HEK293 (cell line): Measurements from ENCODE around the gene TBC1D8.

Source experiments
- CTCF ChIA-PET: fragments of 350-600 bp; formaldehyde crosslinking; extraction: SDS; loops from one replicate; lab custom pipeline; 2021; ENCODE audit warnings: antibody characterized with exemption; lab: Yijun Ruan, JAX
- POLR2A ChIA-PET: fragments of 300-600 bp; formaldehyde crosslinking; extraction: SDS; loops from one replicate; lab custom pipeline; 2020; ENCODE audit warnings: antibody characterized with exemption, inconsistent platforms; lab: Yijun Ruan, JAX
- H3K27ac ChIP-seq: fragments of 200-500 bp; sonication (Bioruptor generic); 2 replicates; pipeline ENCODE4 v1.5.1; 2014; ENCODE audit warnings: low read depth, low read length, control low read depth, inconsistent platforms; ENCODE audit errors: extremely low read depth
- H3K36me3 ChIP-seq, 2 experiments: fragments of 200-500 bp in 1 of 2; sonication (Bioruptor generic) in 1 of 2; 1 replicate in 1 of 2; 2 replicates in 1 of 2; pipeline ENCODE4 v1.5.1; 2014 to 2017; ENCODE audit warnings: inconsistent platforms in 2 of 2, low read length in 2 of 2; ENCODE audit not compliant: control insufficient read depth in 2 of 2, insufficient read depth in 1 of 2
- H3K4me1 ChIP-seq: fragments of 200-500 bp; sonication (Bioruptor generic); 2 replicates; pipeline ENCODE4 v1.5.1; 2014; ENCODE audit warnings: mild to moderate bottlenecking, low read length, inconsistent platforms; ENCODE audit not compliant: control insufficient read depth, insufficient read depth
- H3K4me3 ChIP-seq: 2 replicates; pipeline ENCODE4 v1.5.1; 2011; ENCODE audit warnings: low read depth, mild to moderate bottlenecking, control low read depth, low read length, moderate library complexity
- H3K9me3 ChIP-seq: fragments of 200-500 bp; sonication (Bioruptor generic); 2 replicates; pipeline ENCODE4 v1.5.1; 2014; ENCODE audit warnings: low read depth, low read length, inconsistent platforms; ENCODE audit not compliant: control insufficient read depth, insufficient read depth
- BCL11A ChIP-seq: fragments of 450-650 bp; formaldehyde crosslinking; IDR thresholded peaks from 2 replicates; pipeline ENCODE4 v1.5.1; 2016; ENCODE audit warnings: low read depth, missing biosample characterization, missing genetic modification characterization
- GFI1B ChIP-seq: fragments of 450-650 bp; formaldehyde crosslinking; IDR thresholded peaks from 2 replicates; pipeline ENCODE4 v1.5.1; 2016; ENCODE audit warnings: missing biosample characterization, missing genetic modification characterization
- HOXD13 ChIP-seq: sonication (generic); formaldehyde crosslinking; IDR thresholded peaks from 2 replicates; pipeline ENCODE4 v1.8.0; 2022; ENCODE audit warnings: missing genetic modification reagents, borderline replicate concordance
- KLF10 ChIP-seq: fragments of 450-650 bp; IDR thresholded peaks from 2 replicates; pipeline ENCODE4 v1.5.1; 2018; ENCODE audit warnings: missing biosample characterization, mild to moderate bottlenecking, missing genetic modification characterization
- KLF16 ChIP-seq: fragments of 450-650 bp; formaldehyde crosslinking; IDR thresholded peaks from 2 replicates; pipeline ENCODE4 v1.5.1; 2017; ENCODE audit warnings: missing biosample characterization, missing genetic modification characterization
- KLF9 ChIP-seq: fragments of 450-650 bp; formaldehyde crosslinking; IDR thresholded peaks from 2 replicates; pipeline ENCODE4 v1.5.1; 2016; ENCODE audit warnings: missing biosample characterization, missing genetic modification characterization, low read depth
- OSR2 ChIP-seq: fragments of 450-650 bp; formaldehyde crosslinking; IDR thresholded peaks from 2 replicates; pipeline ENCODE4 v1.5.1; 2016; ENCODE audit warnings: missing biosample characterization, missing genetic modification characterization
- SCRT1 ChIP-seq: fragments of 450-650 bp; formaldehyde crosslinking; IDR thresholded peaks from 2 replicates; pipeline ENCODE4 v1.5.1; 2016; ENCODE audit warnings: missing biosample characterization, missing genetic modification characterization, borderline replicate concordance
- TCF7L2 ChIP-seq: IDR thresholded peaks from 2 replicates; pipeline ENCODE4 v1.6.1; 2011; ENCODE audit warnings: low read depth, mild to moderate bottlenecking, inconsistent platforms, low read length, moderate library complexity, borderline replicate concordance
- ZBTB1 ChIP-seq: fragments of 450-650 bp; formaldehyde crosslinking; IDR thresholded peaks from 2 replicates; pipeline ENCODE4 v1.5.1; 2016; ENCODE audit warnings: missing biosample characterization, missing genetic modification characterization
- ZBTB11 ChIP-seq: fragments of 450-650 bp; formaldehyde crosslinking; conservative IDR thresholded peaks from 2 replicates; pipeline ENCODE4 v1.5.1; 2016; ENCODE audit warnings: low read depth, missing biosample characterization, missing genetic modification characterization
- ZBTB21 ChIP-seq: fragments of 450-650 bp; formaldehyde crosslinking; IDR thresholded peaks from 2 replicates; pipeline ENCODE4 v1.5.1; 2017; ENCODE audit warnings: missing biosample characterization, missing genetic modification characterization
- ZBTB48 ChIP-seq: fragments of 450-650 bp; formaldehyde crosslinking; IDR thresholded peaks from 2 replicates; pipeline ENCODE4 v1.5.1; 2016; ENCODE audit warnings: missing biosample characterization, missing genetic modification characterization
- ZBTB49 ChIP-seq: fragments of 450-650 bp; formaldehyde crosslinking; IDR thresholded peaks from 2 replicates; pipeline ENCODE4 v1.5.1; 2016; ENCODE audit warnings: missing biosample characterization, missing genetic modification characterization, low read depth
- ZFP37 ChIP-seq: fragments of 450-650 bp; formaldehyde crosslinking; IDR thresholded peaks from 2 replicates; pipeline ENCODE4 v1.5.1; 2016; ENCODE audit warnings: missing biosample characterization, missing genetic modification characterization
- ZFP69B ChIP-seq: fragments of 450-650 bp; formaldehyde crosslinking; IDR thresholded peaks from 2 replicates; pipeline ENCODE4 v1.5.1; 2016; ENCODE audit warnings: missing biosample characterization, missing genetic modification characterization
- ZNF132 ChIP-seq: fragments of 450-650 bp; formaldehyde crosslinking; IDR thresholded peaks from 2 replicates; pipeline ENCODE4 v1.5.1; 2017; ENCODE audit warnings: missing biosample characterization, missing genetic modification characterization, borderline replicate concordance
- ZNF138 ChIP-seq: fragments of 450-650 bp; formaldehyde crosslinking; IDR thresholded peaks from 2 replicates; pipeline ENCODE4 v1.5.1; 2016; ENCODE audit warnings: missing biosample characterization, missing genetic modification characterization, borderline replicate concordance
- ZNF24 ChIP-seq: fragments of 450-650 bp; formaldehyde crosslinking; IDR thresholded peaks from 2 replicates; pipeline ENCODE4 v1.5.1; 2016; ENCODE audit warnings: missing biosample characterization, missing genetic modification characterization
- ZNF248 ChIP-seq: fragments of 450-650 bp; formaldehyde crosslinking; IDR thresholded peaks from 2 replicates; pipeline ENCODE4 v1.5.1; 2017; ENCODE audit warnings: missing biosample characterization, missing genetic modification characterization
- ZNF544 ChIP-seq: fragments of 450-650 bp; formaldehyde crosslinking; IDR thresholded peaks from 2 replicates; pipeline ENCODE4 v1.5.0; 2017; ENCODE audit warnings: missing biosample characterization, missing genetic modification characterization
- ZNF621 ChIP-seq: fragments of 450-650 bp; formaldehyde crosslinking; IDR thresholded peaks from 2 replicates; pipeline ENCODE4 v1.5.1; 2017; ENCODE audit warnings: missing biosample characterization, missing genetic modification characterization
- ZNF701 ChIP-seq: fragments of 450-650 bp; formaldehyde crosslinking; IDR thresholded peaks from 2 replicates; pipeline ENCODE4 v1.5.1; 2016; ENCODE audit warnings: missing biosample characterization, missing genetic modification characterization
- ZNF704 ChIP-seq: fragments of 450-650 bp; formaldehyde crosslinking; IDR thresholded peaks from 2 replicates; pipeline ENCODE4 v1.5.1; 2016; ENCODE audit warnings: missing biosample characterization, missing genetic modification characterization
- ZNF791 ChIP-seq: fragments of 450-650 bp; formaldehyde crosslinking; IDR thresholded peaks from 2 replicates; pipeline ENCODE4 v1.5.1; 2016; ENCODE audit warnings: missing biosample characterization, missing genetic modification characterization
- ZSCAN16 ChIP-seq: fragments of 450-650 bp; formaldehyde crosslinking; IDR thresholded peaks from 2 replicates; pipeline ENCODE4 v1.5.1; 2016; ENCODE audit warnings: missing biosample characterization, missing genetic modification characterization

TBC1D8 gene

GRCh38 chr2:101006065-101006715 is 145.0 kb downstream of the TBC1D8 start:
- CTCF ChIA-PET, result interaction anchor here (1.1 to 1.3 kb wide), 4 partner anchors 120 to 396 kb away, joined by 3 to 6 read pairs (median 4); no protein-coding TSS in a partner anchor
- H3K4me1 ChIP-seq, result no peaks in the 10 kb centered on the region
- no peak for TF ChIP-seq ZNF24
- TF ChIP-seq TCF7L2, result no peak
- TF ChIP-seq BCL11A (tag by site-specific recombination), result no peak
- TF ChIP-seq ZBTB21 (tag by site-specific recombination), result no peak
- no peak for TF ChIP-seq ZBTB49 (tag by site-specific recombination)
- TF ChIP-seq ZBTB48 (tag by site-specific recombination), result no peak
- no peak for TF ChIP-seq ZNF544 (tag by site-specific recombination)
- TF ChIP-seq, all 188 proteins: peak for 0
- H3K4me3 ChIP-seq, result no peak overlapping the region
- H3K9me3 ChIP-seq, result no peaks in the 10 kb centered on the region
- POLR2A ChIA-PET, result no interaction called here
- peaks cover 56 to 79% of the 10 kb centered on the region in 2 experiments for H3K36me3 ChIP-seq
- no peak overlapping the region for H3K27ac ChIP-seq

GRCh38 chr2:101004620-101005325 is 146.4 kb downstream of the TBC1D8 start:
- Histone ChIP-seq H3K4me3 (no peak overlapping the region), H3K36me3 (peaks cover 44 to 68% of the 10 kb centered on the region in 2 experiments), H3K4me1 (no peaks in the 10 kb centered on the region), H3K27ac (peak overlapping the region; percentile 18; the same call in 1 of the 2 replicates), H3K9me3 (no peaks in the 10 kb centered on the region)
- ChIA-PET POLR2A (no interaction called here), CTCF (interaction anchor here (0.6 to 2.5 kb wide), 6 partner anchors 7 to 398 kb away, joined by 3 to 17 read pairs (median 4); no protein-coding TSS in a partner anchor)
- no peak for TF ChIP-seq ZNF138 (tag by site-specific recombination)
- no peak for TF ChIP-seq KLF10 (tag by site-specific recombination)
- TF ChIP-seq SCRT1 (tag by site-specific recombination), result no peak
- no peak for TF ChIP-seq ZNF701 (tag by site-specific recombination)
- no peak for TF ChIP-seq ZNF248 (tag by site-specific recombination)
- no peak for TF ChIP-seq KLF16 (tag by site-specific recombination)
- TF ChIP-seq ZBTB11 (tag by site-specific recombination), result no peak
- no peak for TF ChIP-seq ZNF791 (tag by site-specific recombination)
- TF ChIP-seq OSR2 (tag by site-specific recombination), result no peak
- no peak for TF ChIP-seq ZNF132
- no peak for TF ChIP-seq ZFP37 (tag by site-specific recombination)
- no peak for TF ChIP-seq ZNF621 (tag by site-specific recombination)
- no peak for TF ChIP-seq GFI1B
- no peak for TF ChIP-seq ZNF704 (tag by site-specific recombination)
- no peak for TF ChIP-seq ZFP69B
- no peak for TF ChIP-seq KLF9 (tag by site-specific recombination)
- TF ChIP-seq ZBTB1 (tag by site-specific recombination), result no peak
- no peak for TF ChIP-seq HOXD13 (CRISPR knock-in tag)
- TF ChIP-seq ZSCAN16, result no peak
